Nephron progenitor cell (in vitro differentiated cells): Measurements from ENCODE around the gene PPIG.
"Not testable (repeated sequence)": the region's sequence is repeated elsewhere in the genome, so short reads cannot be mapped to it uniquely, and the experiment has no call there.

Experiments
- DNase-seq: peaks from one replicate; pipeline ENCODE4 v3.0.0; 2021
- H3K27ac Mint-ChIP-seq: 2 replicates; pipeline ENCODE4 v1.8.0; 2021; ENCODE audit warnings: mild to moderate bottlenecking, moderate library complexity, mixed read lengths
- H3K27me3 Mint-ChIP-seq: 2 replicates; pipeline ENCODE4 v1.8.0; 2021; ENCODE audit warnings: mild to moderate bottlenecking, low read depth, mixed read lengths; ENCODE audit not compliant: poor library complexity
- H3K36me3 Mint-ChIP-seq: 2 replicates; pipeline ENCODE4 v1.8.0; 2021; ENCODE audit warnings: low read depth, mixed read lengths
- H3K4me1 Mint-ChIP-seq: 2 replicates; pipeline ENCODE4 v1.8.0; 2021; ENCODE audit warnings: mixed read lengths
- H3K4me3 Mint-ChIP-seq: 2 replicates; pipeline ENCODE4 v1.8.0; 2021; ENCODE audit warnings: mild to moderate bottlenecking, moderate library complexity, mixed read lengths
- H3K9me3 Mint-ChIP-seq: 2 replicates; pipeline ENCODE4 v1.8.0; 2021; ENCODE audit warnings: mild to moderate bottlenecking, moderate library complexity, mixed read lengths
- TF ChIP-seq, protein P1 (sequence below): fragments of 200-600 bp; sonication (generic); IDR thresholded peaks from 2 replicates; pipeline ENCODE4 v1.5.0; 2021; ENCODE audit warnings: antibody characterized with exemption

The PPIG gene

DNA sequence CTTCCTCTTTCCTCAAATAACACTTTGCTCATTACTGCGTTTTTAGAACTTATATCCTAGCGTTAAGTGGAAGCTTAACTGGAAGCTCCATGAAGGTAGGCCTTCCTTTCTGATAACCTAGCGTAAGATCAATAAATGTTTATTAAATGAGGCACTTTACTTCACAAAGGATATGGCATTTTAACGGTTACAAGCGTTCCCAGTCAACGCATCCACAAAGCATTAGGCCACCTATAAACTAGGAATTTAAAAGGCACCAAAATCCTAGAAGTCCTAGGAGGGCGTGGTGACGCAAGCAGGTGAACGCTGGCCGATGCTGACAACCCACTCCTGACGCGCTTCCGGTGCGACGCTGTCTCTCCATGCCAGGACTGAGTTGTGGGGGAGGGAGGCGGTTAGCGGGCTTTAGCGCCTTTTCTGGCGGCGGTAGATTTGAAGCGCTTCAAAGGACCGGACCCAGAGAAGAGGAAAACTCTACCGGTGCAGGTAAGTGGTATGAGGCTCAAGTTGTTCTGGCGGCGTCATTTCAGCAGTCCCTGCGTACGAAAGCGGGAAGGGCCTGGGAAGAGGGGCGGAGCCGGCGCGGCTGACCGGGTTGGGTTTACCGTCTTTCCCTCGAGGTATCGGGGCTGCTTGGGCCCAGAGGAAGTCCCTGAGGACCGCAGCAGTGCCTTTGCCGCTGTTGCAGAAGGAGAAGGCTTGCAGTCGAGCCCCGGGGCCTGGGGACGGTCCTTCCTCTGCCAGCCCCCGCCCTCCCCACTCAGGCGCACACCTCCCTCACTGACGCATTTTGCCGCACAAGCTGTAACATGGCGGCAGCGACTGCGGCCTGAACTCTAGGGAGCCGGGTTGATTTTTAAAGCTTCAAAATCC lies at the start of gene PPIG:
Gene PPIG, plus strand, starts transcription at position 347 of the 873 bp plus-strand sequence. CDS start 19,691 bp downstream, outside the sequence.
- TF ChIP-seq, protein P1, sequence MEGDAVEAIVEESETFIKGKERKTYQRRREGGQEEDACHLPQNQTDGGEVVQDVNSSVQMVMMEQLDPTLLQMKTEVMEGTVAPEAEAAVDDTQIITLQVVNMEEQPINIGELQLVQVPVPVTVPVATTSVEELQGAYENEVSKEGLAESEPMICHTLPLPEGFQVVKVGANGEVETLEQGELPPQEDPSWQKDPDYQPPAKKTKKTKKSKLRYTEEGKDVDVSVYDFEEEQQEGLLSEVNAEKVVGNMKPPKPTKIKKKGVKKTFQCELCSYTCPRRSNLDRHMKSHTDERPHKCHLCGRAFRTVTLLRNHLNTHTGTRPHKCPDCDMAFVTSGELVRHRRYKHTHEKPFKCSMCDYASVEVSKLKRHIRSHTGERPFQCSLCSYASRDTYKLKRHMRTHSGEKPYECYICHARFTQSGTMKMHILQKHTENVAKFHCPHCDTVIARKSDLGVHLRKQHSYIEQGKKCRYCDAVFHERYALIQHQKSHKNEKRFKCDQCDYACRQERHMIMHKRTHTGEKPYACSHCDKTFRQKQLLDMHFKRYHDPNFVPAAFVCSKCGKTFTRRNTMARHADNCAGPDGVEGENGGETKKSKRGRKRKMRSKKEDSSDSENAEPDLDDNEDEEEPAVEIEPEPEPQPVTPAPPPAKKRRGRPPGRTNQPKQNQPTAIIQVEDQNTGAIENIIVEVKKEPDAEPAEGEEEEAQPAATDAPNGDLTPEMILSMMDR: no peak
- Mint-ChIP-seq H3K27ac (peak within 1 kb of the TSS; percentile 100), H3K9me3 (peaks cover 33% of the 10 kb centered on the region), H3K36me3 (peaks cover 30% of the 10 kb centered on the region), H3K4me3 (peak within 1 kb of the TSS; percentile 99), H3K4me1 (peaks cover 17% of the 10 kb centered on the region), H3K27me3 (peaks cover 13% of the 10 kb centered on the region)
- DNase-seq: peak; percentile 73

DNA sequence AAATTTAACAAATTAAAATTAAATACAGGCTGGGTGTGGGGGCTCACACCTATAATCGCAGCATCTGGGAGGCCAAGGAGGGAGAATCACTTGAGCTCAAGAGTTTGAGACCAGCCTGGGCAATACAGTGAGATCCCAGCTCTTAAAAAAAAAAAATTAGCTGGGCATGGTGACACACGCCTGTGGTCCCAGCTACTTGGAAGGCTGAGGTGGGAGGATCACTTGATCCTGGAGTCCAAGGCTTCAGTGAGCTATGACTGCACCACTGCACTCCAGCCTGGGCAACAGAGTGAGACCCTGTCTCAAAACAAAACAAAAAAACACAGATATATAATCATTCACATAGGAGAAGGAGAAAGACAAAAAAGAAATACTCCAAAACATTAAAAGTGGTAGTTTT lies 44.7 kb upstream of the PPIG start:
- H3K4me3 Mint-ChIP-seq, H3K4me1 Mint-ChIP-seq, H3K27ac Mint-ChIP-seq, DNase-seq, H3K27me3 Mint-ChIP-seq, H3K9me3 Mint-ChIP-seq: not testable (repeated sequence)
- peaks cover 49% of the 10 kb centered on the region for H3K36me3 Mint-ChIP-seq

DNA sequence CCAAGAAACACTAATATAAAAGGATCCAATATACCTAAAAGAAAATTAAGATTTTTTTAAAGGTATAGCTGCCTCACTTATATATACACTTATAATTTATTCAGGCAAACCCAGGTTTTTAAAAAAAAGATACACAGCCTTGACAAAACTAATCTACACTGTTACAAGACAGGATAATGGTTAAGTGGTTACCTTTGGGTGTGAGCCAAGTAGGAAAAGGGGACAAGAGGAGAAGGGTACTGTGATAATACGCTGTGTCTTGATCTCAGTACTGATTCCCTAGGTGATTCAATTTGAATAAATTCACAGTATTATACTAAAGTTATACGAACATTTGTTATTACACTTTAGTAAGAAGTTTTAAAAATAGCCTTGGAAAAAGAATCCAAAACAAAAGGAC lies 44.0 kb upstream of the PPIG start:
- Mint-ChIP-seq H3K27me3 (no peaks in the 10 kb centered on the region), H3K4me3 (no peak overlapping the region), H3K9me3 (no peaks in the 10 kb centered on the region), H3K4me1 (no peaks in the 10 kb centered on the region), H3K36me3 (peaks cover 49% of the 10 kb centered on the region), H3K27ac (no peak overlapping the region)
- TF ChIP-seq, protein P1: no peak
- no peak for DNase-seq

DNA sequence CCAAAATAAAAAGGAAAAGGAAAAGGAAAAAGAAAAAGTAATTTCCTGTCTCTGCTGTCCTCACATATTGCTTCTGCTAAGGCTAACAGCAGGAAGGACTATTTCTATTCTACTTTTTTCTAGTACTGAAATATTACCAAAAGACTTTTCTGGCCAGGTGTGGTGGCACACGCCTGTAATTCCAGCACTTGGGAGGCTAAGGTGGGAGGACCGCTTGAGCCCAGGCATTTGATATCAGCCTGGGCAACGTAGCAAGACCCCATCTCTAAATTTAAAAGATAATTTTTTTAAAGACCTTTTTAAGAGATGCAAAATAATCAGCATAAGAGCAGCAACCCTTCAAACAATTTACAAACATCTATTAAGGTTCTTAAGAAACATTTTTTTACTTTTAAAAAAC lies 41.7 kb upstream of the PPIG start:
- Mint-ChIP-seq H3K9me3 (no peaks in the 10 kb centered on the region), H3K27ac (no peak overlapping the region), H3K4me3 (no peak overlapping the region), H3K4me1 (no peaks in the 10 kb centered on the region), H3K27me3 (no peaks in the 10 kb centered on the region), H3K36me3 (peaks cover 49% of the 10 kb centered on the region)
- TF ChIP-seq, protein P1: no peak
- DNase-seq: no peak

DNA sequence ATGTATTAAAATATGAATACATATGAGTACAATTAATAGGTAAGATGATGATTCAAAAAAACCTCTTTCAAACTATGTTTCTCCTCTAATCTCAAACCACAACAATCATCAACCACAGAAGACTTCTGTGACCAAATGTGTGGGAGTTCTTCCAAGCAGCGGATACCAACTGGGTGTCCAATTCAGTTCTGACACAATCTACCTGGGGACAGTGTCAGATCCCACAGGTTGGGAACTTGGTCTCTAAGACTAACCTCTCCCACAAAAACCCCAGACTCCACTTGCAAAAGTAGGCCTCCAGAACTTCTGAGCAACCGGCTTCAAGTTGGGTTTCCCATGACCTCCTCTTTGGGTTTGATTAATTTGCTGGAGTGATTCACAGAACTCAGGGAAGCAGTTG lies 37.4 kb upstream of the PPIG start:
- TF ChIP-seq, protein P1: no peak
- no peak for DNase-seq
- Mint-ChIP-seq H3K27me3 (no peaks in the 10 kb centered on the region), H3K4me3 (no peak overlapping the region), H3K4me1 (no peaks in the 10 kb centered on the region), H3K27ac (no peak overlapping the region), H3K9me3 (no peaks in the 10 kb centered on the region), H3K36me3 (peaks cover 57% of the 10 kb centered on the region)

DNA sequence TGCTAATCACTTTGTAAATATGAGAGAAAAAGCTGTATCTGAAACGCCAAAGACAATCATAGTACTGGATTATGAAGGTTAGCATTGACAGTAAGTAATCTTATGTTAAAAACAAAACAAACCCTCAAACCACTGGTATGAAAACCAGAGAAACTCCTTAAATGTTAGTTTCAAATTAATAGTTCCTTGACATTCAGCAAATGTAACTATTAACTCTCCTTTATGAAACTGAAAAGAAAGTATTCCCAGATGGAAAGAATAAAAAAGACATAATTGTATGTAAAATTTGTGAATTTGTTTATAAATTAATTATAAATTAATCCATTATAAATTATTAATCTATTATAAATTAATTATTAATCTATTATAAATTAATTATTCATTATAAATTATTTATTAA lies 22.8 kb upstream of the PPIG start:
- no peak for DNase-seq
- peaks cover 18% of the 10 kb centered on the region for H3K9me3 Mint-ChIP-seq

DNA sequence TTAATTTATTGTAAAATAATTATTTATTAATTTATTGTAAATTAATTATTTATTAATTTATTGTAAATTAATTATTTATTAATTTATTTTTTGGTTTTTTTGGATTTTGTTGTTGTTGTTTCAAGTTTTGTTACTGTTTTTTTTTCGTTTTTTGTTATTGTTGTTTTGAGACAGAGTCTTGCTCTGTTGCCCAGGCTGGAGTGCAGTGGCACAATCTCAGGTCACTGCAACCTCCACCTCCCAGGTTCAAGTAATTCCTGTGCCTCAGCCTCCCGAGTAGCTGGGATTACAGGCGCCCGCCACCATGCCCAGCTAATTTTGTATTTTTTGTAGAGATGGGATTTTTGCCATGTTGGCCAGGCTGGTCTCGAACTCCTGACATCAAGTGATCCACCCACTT lies 22.1 kb upstream of the PPIG start:
- not testable (repeated sequence) for H3K27me3 Mint-ChIP-seq, H3K27ac Mint-ChIP-seq, H3K4me3 Mint-ChIP-seq, H3K4me1 Mint-ChIP-seq, DNase-seq
- peaks cover 50% of the 10 kb centered on the region for H3K36me3 Mint-ChIP-seq
- peaks cover 18% of the 10 kb centered on the region for H3K9me3 Mint-ChIP-seq

More for the DNA sequence above, 22.8 kb upstream of the PPIG start:
- H3K4me1 Mint-ChIP-seq: no peaks in the 10 kb centered on the region
- H3K36me3 Mint-ChIP-seq: peaks cover 50% of the 10 kb centered on the region
- TF ChIP-seq, protein P1: no peak
- no peak overlapping the region for H3K4me3 Mint-ChIP-seq
- peaks cover 4% of the 10 kb centered on the region for H3K27me3 Mint-ChIP-seq
- H3K27ac Mint-ChIP-seq: no peak overlapping the region
